ENCODE measurements around the gene GOLGA3. TPM values are rescaled to one million over a fixed set of nuclear protein-coding genes. Genes with fewer than 3 reads are reported as not detected.
"Not testable (repeated sequence)": the region's sequence is repeated elsewhere in the genome, so short reads cannot be mapped to it uniquely, and the experiment has no call there.

The GOLGA3 gene
- total and polyA plus RNA-seq, 2 experiments from 2014 or later = 12.2 to 50.8 TPM

DNA sequence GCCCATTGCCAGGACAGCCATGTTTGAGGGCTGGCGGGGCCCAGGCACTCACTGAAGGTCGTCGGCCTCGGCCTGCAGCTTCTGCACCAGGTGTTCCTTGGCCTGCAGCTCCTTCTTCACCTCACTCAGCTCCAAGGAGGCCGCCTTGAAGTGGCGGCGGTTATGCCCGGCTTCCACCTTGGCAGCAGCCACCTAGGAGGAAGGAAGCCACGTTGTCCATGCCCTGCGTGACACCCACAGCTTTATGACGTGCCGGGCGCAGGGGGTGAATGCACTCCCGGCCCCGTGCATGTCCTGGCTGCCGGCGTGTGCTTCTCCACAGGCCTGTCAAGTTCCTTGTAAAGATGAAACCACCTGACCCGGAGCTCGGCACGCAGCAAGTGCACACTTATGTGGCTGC lies 51.1 kb downstream of the GOLGA3 start:
- TF ChIP-seq, protein P1, sequence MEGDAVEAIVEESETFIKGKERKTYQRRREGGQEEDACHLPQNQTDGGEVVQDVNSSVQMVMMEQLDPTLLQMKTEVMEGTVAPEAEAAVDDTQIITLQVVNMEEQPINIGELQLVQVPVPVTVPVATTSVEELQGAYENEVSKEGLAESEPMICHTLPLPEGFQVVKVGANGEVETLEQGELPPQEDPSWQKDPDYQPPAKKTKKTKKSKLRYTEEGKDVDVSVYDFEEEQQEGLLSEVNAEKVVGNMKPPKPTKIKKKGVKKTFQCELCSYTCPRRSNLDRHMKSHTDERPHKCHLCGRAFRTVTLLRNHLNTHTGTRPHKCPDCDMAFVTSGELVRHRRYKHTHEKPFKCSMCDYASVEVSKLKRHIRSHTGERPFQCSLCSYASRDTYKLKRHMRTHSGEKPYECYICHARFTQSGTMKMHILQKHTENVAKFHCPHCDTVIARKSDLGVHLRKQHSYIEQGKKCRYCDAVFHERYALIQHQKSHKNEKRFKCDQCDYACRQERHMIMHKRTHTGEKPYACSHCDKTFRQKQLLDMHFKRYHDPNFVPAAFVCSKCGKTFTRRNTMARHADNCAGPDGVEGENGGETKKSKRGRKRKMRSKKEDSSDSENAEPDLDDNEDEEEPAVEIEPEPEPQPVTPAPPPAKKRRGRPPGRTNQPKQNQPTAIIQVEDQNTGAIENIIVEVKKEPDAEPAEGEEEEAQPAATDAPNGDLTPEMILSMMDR (IDR thresholded peaks at IDR 0.05; ENCODE audit: low read depth, low read length) = no peak
- DNase-seq (ENCODE audit: low read depth in 1 of 2, low spot score in 1 of 2) = no peak

DNA sequence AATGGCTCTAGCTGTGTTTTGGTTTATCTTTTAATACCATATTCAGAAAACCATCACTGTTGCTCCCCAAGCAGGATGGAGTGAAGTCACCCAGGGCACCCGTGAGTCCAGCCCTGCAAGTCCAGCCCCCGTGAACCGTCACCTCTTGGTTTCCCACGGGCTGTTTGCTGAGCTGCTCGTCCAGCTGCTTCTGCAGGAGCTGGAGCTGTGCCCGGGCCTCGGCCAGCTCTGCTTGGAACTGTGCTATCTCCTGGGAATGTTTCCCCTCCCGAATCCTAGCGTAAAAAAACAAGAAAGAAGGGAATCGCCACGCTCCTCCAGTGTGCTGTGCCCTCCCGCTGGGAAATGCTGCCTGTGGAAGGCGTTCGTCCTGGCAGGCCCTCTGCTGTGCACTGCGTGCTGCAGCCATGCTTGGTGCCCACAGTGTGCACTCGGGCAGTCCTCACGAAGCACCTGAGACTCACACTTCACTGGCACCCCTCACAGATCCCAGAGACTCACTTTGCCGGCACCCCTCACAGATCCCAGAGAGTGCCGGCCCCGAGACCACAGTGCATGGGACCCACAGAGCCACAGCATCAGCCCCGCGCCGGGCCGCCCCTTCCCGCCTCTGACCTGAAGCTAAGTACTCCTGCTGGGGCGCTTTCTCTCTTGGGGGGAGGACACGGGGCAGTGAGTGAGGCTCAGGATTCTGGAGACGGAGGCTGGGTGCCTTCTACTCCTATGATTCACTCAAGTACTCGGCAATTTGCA lies 51.7 kb downstream of the GOLGA3 start:
- peak in 1 of 2 donors; percentile 90 for DNase-seq (ENCODE audit: low read depth in 1 of 2, low spot score in 1 of 2)
- Histone ChIP-seq H3K9me3 (ENCODE audit: low read depth) (no peaks in the 10 kb centered on the region), H3K4me1 (ENCODE audit: low read depth) (no peaks in the 10 kb centered on the region), H3K27me3 (no peaks in the 10 kb centered on the region), H3K4me3 (no peak overlapping the region), H3K27ac (no peak overlapping the region), H3K36me3 (peaks cover 57% of the 10 kb centered on the region)
- TF ChIP-seq, protein P1 (IDR thresholded peaks at IDR 0.05; ENCODE audit: low read depth, low read length) = no peak

More for the DNA sequence above, 51.1 kb downstream of the GOLGA3 start:
- Histone ChIP-seq H3K27me3 (no peaks in the 10 kb centered on the region), H3K9me3 (ENCODE audit: low read depth) (no peaks in the 10 kb centered on the region), H3K36me3 (peaks cover 60% of the 10 kb centered on the region), H3K27ac (no peak overlapping the region), H3K4me3 (no peak overlapping the region), H3K4me1 (ENCODE audit: low read depth) (no peaks in the 10 kb centered on the region)

DNA sequence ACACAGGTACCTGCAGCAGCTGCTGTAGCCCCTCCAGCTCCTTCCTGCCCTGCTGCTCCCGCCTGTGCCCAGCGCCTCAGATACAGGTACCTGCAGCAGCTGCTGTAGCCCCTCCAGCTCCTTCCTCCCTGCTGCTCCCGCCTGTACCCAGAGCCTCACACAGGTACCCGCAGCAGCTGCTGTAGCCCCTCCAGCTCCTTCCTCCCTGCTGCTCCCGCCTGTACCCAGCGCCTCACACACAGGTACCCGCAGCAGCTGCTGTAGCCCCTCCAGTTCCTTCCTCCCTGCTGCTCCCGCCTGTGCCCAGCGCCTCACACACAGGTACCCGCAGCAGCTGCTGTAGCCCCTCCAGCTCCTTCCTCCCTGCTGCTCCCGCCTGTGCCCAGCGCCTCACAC lies 52.4 kb downstream of the GOLGA3 start:
- peaks cover 60% of the 10 kb centered on the region for H3K36me3 ChIP-seq
- not testable (repeated sequence) for H3K9me3 ChIP-seq (ENCODE audit: low read depth); H3K4me3 ChIP-seq; DNase-seq (ENCODE audit: low read depth in 1 of 2, low spot score in 1 of 2); H3K27ac ChIP-seq; H3K27me3 ChIP-seq; H3K4me1 ChIP-seq (ENCODE audit: low read depth)

DNA sequence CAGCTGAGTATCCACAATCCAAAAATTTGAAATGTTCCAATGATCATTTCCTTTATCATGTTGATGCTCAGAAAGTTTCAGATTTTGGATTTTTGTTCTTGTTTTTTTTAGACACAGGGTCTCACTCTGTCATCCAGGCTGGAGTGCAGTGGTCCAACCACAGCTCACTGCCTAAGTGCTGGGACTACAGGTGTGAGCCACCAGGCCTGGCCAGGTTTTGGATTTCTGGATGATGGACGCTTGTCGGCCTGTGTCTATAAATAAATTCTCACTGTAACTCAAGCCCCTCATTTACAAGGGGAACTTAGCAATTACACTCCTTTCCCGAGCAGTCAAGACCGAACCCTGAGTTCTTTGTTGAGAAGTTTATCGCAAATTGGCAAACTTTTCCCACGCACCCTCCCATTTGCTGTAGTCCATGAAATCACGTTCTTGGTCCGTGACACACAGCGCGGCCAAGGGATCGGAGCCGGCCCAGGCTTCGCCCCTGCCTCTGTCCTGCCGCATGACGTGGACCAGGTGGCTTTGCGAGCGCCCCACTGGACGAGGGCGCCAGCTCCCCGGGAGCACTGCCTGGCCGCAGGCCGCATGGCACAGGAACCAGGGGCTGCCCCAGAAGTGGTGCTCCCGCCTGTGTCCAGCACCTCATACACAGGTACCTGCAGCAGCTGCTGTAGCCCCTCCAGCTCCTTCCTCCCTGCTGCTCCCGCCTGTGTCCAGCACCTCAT lies 53.0 kb downstream of the GOLGA3 start:
- H3K4me1 ChIP-seq (ENCODE audit: low read depth) = no peaks in the 10 kb centered on the region
- peaks cover 62% of the 10 kb centered on the region for H3K36me3 ChIP-seq
- H3K27me3 ChIP-seq = no peaks in the 10 kb centered on the region
- no peaks in the 10 kb centered on the region for H3K9me3 ChIP-seq (ENCODE audit: low read depth)
- no peak for DNase-seq (ENCODE audit: low read depth in 1 of 2, low spot score in 1 of 2)
- H3K27ac ChIP-seq = no peak overlapping the region
- H3K4me3 ChIP-seq = no peak overlapping the region
- TF ChIP-seq, protein P1 (IDR thresholded peaks at IDR 0.05; ENCODE audit: low read depth, low read length) = no peak

DNA sequence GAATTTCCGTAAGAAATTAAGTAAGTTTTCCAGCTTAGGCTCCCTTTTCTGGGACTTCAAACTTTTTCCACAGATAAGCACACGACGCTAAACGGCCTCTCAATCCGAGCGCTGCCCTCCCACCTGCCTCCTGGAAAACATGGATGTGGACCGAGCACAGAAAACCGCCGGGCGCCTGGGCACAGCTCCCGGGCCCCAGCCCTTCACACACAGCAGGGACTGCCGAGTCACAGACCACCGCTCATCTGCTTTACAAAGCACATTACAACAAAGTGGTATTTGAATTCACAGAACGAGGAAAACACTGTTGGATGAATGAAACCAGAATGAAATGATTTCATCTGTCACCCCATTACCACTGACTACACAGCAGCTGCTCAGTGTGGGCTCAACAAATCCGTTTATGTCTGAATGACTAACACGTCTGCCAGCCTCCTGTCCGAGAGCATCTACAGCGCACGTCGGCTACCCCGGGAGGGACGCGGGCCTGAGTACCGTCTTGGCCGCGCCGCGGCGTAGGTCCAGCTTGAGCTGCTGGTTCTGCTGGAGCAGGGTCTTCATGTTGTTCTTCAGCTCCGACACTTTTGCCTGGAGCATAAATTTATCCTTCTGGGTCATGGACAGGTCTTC lies 53.9 kb downstream of the GOLGA3 start:
- H3K36me3 ChIP-seq = peaks cover 56% of the 10 kb centered on the region
- TF ChIP-seq, protein P1 (IDR thresholded peaks at IDR 0.05; ENCODE audit: low read depth, low read length) = no peak
- H3K27me3 ChIP-seq = no peaks in the 10 kb centered on the region
- no peaks in the 10 kb centered on the region for H3K4me1 ChIP-seq (ENCODE audit: low read depth)
- no peak overlapping the region for H3K27ac ChIP-seq
- no peak overlapping the region for H3K4me3 ChIP-seq
- no peaks in the 10 kb centered on the region for H3K9me3 ChIP-seq (ENCODE audit: low read depth)
- DNase-seq (ENCODE audit: low read depth in 1 of 2, low spot score in 1 of 2) = no peak
